H1 (cell line): ENCODE results near the gene STK32C. TPM values are rescaled to one million over a fixed set of nuclear protein-coding genes. Genes with fewer than 3 reads are reported as not detected.

Experiments used
- CTCF ChIA-PET: fragments of 300-600 bp; sonication (Branson Sonifier 250); formaldehyde crosslinking; loops from one replicate; lab custom pipeline; 2021; ENCODE audit not compliant: partially characterized antibody; lab: Charles Lee
- POLR2A ChIA-PET: fragments of 300-600 bp; sonication (Branson Sonifier 250); formaldehyde crosslinking; loops from one replicate; lab custom pipeline; 2021; ENCODE audit warnings: inconsistent platforms; ENCODE audit not compliant: partially characterized antibody; lab: Charles Lee
- DNase-seq, 2 experiments: peaks; one replicate each; pipeline versions ENCODE4 v3.0.0 to v3.0.0-alpha.2; 2010 to 2022; ENCODE audit warnings: low spot score in 2 of 2, low read depth in 1 of 2, mixed read lengths in 1 of 2
- FAIRE-seq: peaks from 2 replicates; lab custom pipeline; 2011; peaks lifted over from hg19 to GRCh38; lab: Jason Lieb, UNC
- H2AFZ ChIP-seq: 2 replicates; pipeline ENCODE4 v1.8.1; 2012; ENCODE audit warnings: low read length, inconsistent platforms
- H2AK5ac ChIP-seq: 2 replicates; pipeline ENCODE4 v1.6.1; 2013; ENCODE audit warnings: low read depth, low read length
- H2BK120ac ChIP-seq: replicated peaks from 2 replicates; pipeline ENCODE3; 2013; ENCODE audit warnings: low read depth, low read length, inconsistent platforms
- H2BK12ac ChIP-seq: 2 replicates; pipeline ENCODE4 v1.6.1; 2013; ENCODE audit warnings: low read depth, low read length
- H2BK15ac ChIP-seq: 2 replicates; pipeline ENCODE4 v1.6.1; 2013; ENCODE audit warnings: low read length
- H2BK20ac ChIP-seq: 2 replicates; pipeline ENCODE4 v1.6.1; 2013; ENCODE audit warnings: low read length
- H2BK5ac ChIP-seq: 2 replicates; pipeline ENCODE4 v1.6.1; 2013; ENCODE audit warnings: low read depth, low read length
- H3K14ac ChIP-seq: 2 replicates; pipeline ENCODE4 v1.6.1; 2013; ENCODE audit warnings: inconsistent platforms; ENCODE audit not compliant: insufficient read length
- H3K18ac ChIP-seq: 2 replicates; pipeline ENCODE4 v1.6.1; 2013; ENCODE audit warnings: low read length; ENCODE audit errors: extremely low read depth
- H3K23ac ChIP-seq: 2 replicates; pipeline ENCODE4 v1.6.1; 2013; ENCODE audit warnings: inconsistent platforms; ENCODE audit not compliant: insufficient read length
- H3K23me2 ChIP-seq: 2 replicates; pipeline ENCODE4 v1.6.1; 2013; ENCODE audit warnings: low read depth, low read length
- H3K27ac ChIP-seq: 2 replicates; pipeline ENCODE4 v1.6.1; 2011; ENCODE audit warnings: low read depth, low read length, inconsistent platforms
- H3K27me3 ChIP-seq, 4 experiments: replicated peaks in 1 of 4; 1 replicate in 1 of 4; 2 replicates in 3 of 4; pipeline versions ENCODE4 v1.6.1 to v1.8.1; 2011 to 2013; ENCODE audit warnings: low read length in 3 of 4, mild to moderate bottlenecking in 3 of 4, inconsistent platforms in 2 of 4, mixed read lengths in 2 of 4, moderate library complexity in 1 of 4; ENCODE audit not compliant: control insufficient read depth in 3 of 4, insufficient read depth in 3 of 4; ENCODE audit errors: extremely low read depth in 1 of 4
- H3K36me3 ChIP-seq, 4 experiments: 2 replicates each; pipeline versions ENCODE4 v1.6.1 to v1.8.1; 2011 to 2013; ENCODE audit warnings: mild to moderate bottlenecking in 4 of 4, low read length in 3 of 4, moderate library complexity in 2 of 4, control low read depth in 1 of 4, inconsistent platforms in 1 of 4; ENCODE audit not compliant: insufficient read depth in 4 of 4, control insufficient read depth in 2 of 4
- H3K4ac ChIP-seq: replicated peaks from 2 replicates; pipeline ENCODE3; 2013; ENCODE audit warnings: low read length, low read depth, mixed read lengths, inconsistent platforms; ENCODE audit not compliant: insufficient read length
- H3K4me1 ChIP-seq, 4 experiments: replicated peaks in 1 of 4; 1 replicate in 1 of 4; 2 replicates in 3 of 4; pipeline versions ENCODE4 v1.6.1 to v1.8.1; 2011 to 2013; ENCODE audit warnings: low read length in 3 of 4, inconsistent platforms in 2 of 4, mixed read lengths in 1 of 4; ENCODE audit not compliant: insufficient read depth in 4 of 4, control insufficient read depth in 3 of 4
- H3K4me2 ChIP-seq, 2 experiments: 2 replicates each; pipeline versions ENCODE4 v1.6.1 to v1.8.1; 2011 to 2013; ENCODE audit warnings: low read depth in 2 of 2, low read length in 2 of 2, control low read depth in 1 of 2, inconsistent platforms in 1 of 2, mild to moderate bottlenecking in 1 of 2; ENCODE audit not compliant: insufficient read depth in 1 of 2
- H3K4me3 ChIP-seq, 4 experiments: fragments of 200-600, 300-600 bp in 1 of 4; sonication (generic), shearing (Covaris generic), sonication (Bioruptor Twin) in 1 of 4; 2 replicates each; pipeline versions ENCODE4 v1.5.1 to v1.8.1; 2011 to 2016; ENCODE audit warnings: low read length in 4 of 4, low read depth in 3 of 4, control low read depth in 2 of 4, inconsistent platforms in 2 of 4, mild to moderate bottlenecking in 2 of 4, mixed read lengths in 1 of 4, moderate library complexity in 1 of 4; ENCODE audit not compliant: insufficient read depth in 2 of 4; ENCODE audit errors: extremely low read depth in 1 of 4
- H3K56ac ChIP-seq: replicated peaks from 2 replicates; pipeline ENCODE3; 2013; ENCODE audit warnings: low read depth, mild to moderate bottlenecking, mixed read lengths, low read length, inconsistent platforms; ENCODE audit not compliant: insufficient read length
- H3K79me1 ChIP-seq: 2 replicates; pipeline ENCODE4 v1.6.1; 2013; ENCODE audit warnings: low read depth, low read length, control low read depth
- H3K79me2 ChIP-seq, 2 experiments: 2 replicates each; pipeline versions ENCODE4 v1.6.1 to v1.8.1; 2012 to 2013; ENCODE audit warnings: low read length in 2 of 2, mild to moderate bottlenecking in 2 of 2, inconsistent platforms in 1 of 2; ENCODE audit not compliant: insufficient read depth in 2 of 2, control insufficient read depth in 1 of 2
- H3K9ac ChIP-seq, 4 experiments: replicated peaks in 1 of 4; 1 replicate in 1 of 4; 2 replicates in 3 of 4; pipeline versions ENCODE4 v1.6.1 to v1.8.1; 2011 to 2013; ENCODE audit warnings: low read depth in 3 of 4, low read length in 3 of 4, control low read depth in 2 of 4, mild to moderate bottlenecking in 2 of 4, moderate library complexity in 2 of 4, inconsistent platforms in 1 of 4; ENCODE audit errors: extremely low read depth in 1 of 4
- H3K9me3 ChIP-seq, 2 experiments: 2 replicates each; pipeline versions ENCODE4 v1.6.1 to v1.8.1; 2012 to 2013; ENCODE audit warnings: mild to moderate bottlenecking in 2 of 2, moderate library complexity in 2 of 2, control low read depth in 1 of 2, inconsistent platforms in 1 of 2, low read depth in 1 of 2, low read length in 1 of 2, mixed read lengths in 1 of 2; ENCODE audit not compliant: insufficient read depth in 2 of 2
- H4K20me1 ChIP-seq, 2 experiments: replicated peaks in 1 of 2; 2 replicates each; pipeline versions ENCODE3 to v1.8.1; 2011 to 2013; ENCODE audit warnings: inconsistent platforms in 2 of 2, low read length in 2 of 2, mild to moderate bottlenecking in 1 of 2; ENCODE audit not compliant: insufficient read depth in 2 of 2, control insufficient read depth in 1 of 2
- H4K5ac ChIP-seq: 2 replicates; pipeline ENCODE4 v1.6.1; 2013; ENCODE audit warnings: low read length, low read depth, mixed read lengths, inconsistent platforms; ENCODE audit not compliant: insufficient read length
- H4K8ac ChIP-seq: 2 replicates; pipeline ENCODE4 v1.8.0; 2013; ENCODE audit warnings: mild to moderate bottlenecking, moderate library complexity, low read length, inconsistent platforms; ENCODE audit not compliant: insufficient read depth; ENCODE audit errors: extremely low read depth
- H4K91ac ChIP-seq: replicated peaks from 2 replicates; pipeline ENCODE3; 2013; ENCODE audit warnings: low read length, mixed read lengths, inconsistent platforms; ENCODE audit not compliant: insufficient read length
- ASH2L ChIP-seq: fragments of 200-600, 300-600 bp; sonication (generic); IDR thresholded peaks from one replicate; pipeline ENCODE4 v1.7.1; 2017; ENCODE audit warnings: low read length
- CTBP2 ChIP-seq: IDR thresholded peaks from 2 replicates; pipeline ENCODE4 v1.7.0; 2011; ENCODE audit warnings: borderline replicate concordance, mild to moderate bottlenecking, moderate library complexity, mixed read lengths, low read length; ENCODE audit not compliant: insufficient read depth, insufficient read length
- KDM1A ChIP-seq: fragments of 200-600, 300-600 bp; sonication (generic); IDR thresholded peaks from 2 replicates; pipeline ENCODE4 v1.7.1; 2016; ENCODE audit warnings: mild to moderate bottlenecking, low read length, borderline replicate concordance
- KDM4A ChIP-seq: IDR thresholded peaks from one replicate; pipeline ENCODE4 v1.7.1; 2012; ENCODE audit warnings: low read depth, mild to moderate bottlenecking, moderate library complexity, low read length, inconsistent platforms; ENCODE audit not compliant: severe bottlenecking
- KDM5A ChIP-seq: fragments of 200-600 bp; IDR thresholded peaks from 2 replicates; pipeline ENCODE4 v1.7.1; 2012; ENCODE audit warnings: mild to moderate bottlenecking, low read length, inconsistent platforms, mixed read lengths
- MAFK ChIP-seq: IDR thresholded peaks from 2 replicates; pipeline ENCODE4 v1.6.1; 2012; ENCODE audit warnings: low read depth, mild to moderate bottlenecking, improper control_type of control experiment, low read length
- NANOG ChIP-seq: IDR thresholded peaks from 2 replicates; pipeline ENCODE4 v1.6.1; 2011; ENCODE audit warnings: low read length, low read depth, mild to moderate bottlenecking, inconsistent platforms; ENCODE audit not compliant: insufficient read depth, poor library complexity, severe bottlenecking
- POLR2A ChIP-seq, 2 experiments: IDR thresholded peaks; 1 replicate in 1 of 2; 2 replicates in 1 of 2; pipeline ENCODE4 v1.6.1; 2011; ENCODE audit warnings: low read depth in 2 of 2, low read length in 2 of 2, mild to moderate bottlenecking in 2 of 2; ENCODE audit errors: control extremely low read depth in 1 of 2
- TBP ChIP-seq: IDR thresholded peaks from 2 replicates; pipeline ENCODE4 v1.6.1; 2011; ENCODE audit warnings: low read depth, low read length, improper control_type of control experiment
- ZNF274 ChIP-seq: IDR thresholded peaks from 2 replicates; pipeline ENCODE4 v1.7.0; 2012; ENCODE audit warnings: low read length, borderline replicate concordance; ENCODE audit errors: extremely low read depth
- WGBS, 2 experiments: shearing (Covaris generic) in 1 of 2; methylation state at CpG; one replicate each; pipeline versions ENCODE4 v1.1.6 to v1.1.7; 2013 to 2015; ENCODE audit warnings: low lambda C conversion rate in 2 of 2, mixed read lengths in 2 of 2, inconsistent platforms in 1 of 2, low coverage in 1 of 2, missing lambda C conversion rate in 1 of 2; ENCODE audit not compliant: insufficient replicate concordance in 2 of 2, insufficient coverage in 1 of 2, insufficient read length in 1 of 2; ENCODE audit errors: extremely low coverage in 1 of 2, missing lambda C conversion rate in 1 of 2; 5-methylcytosine and 5-hydroxymethylcytosine counted together
- polyA plus RNA-seq, 7 experiments: library from polyadenylated mRNA; depleted of rRNA in 3 of 7; stranded (reverse) in 5 of 7; unstranded in 2 of 7; fragments of >200 nt in 5 of 7; fragments of 200-250 nt in 2 of 7; gene quantifications; 1 replicate in 5 of 7; 2 replicates in 1 of 7; 4 replicates in 1 of 7; pipeline versions ENCODE4 v1.2.1 to v1.2.3, GENCODE V29; 2011 to 2013; ENCODE audit warnings: missing spikeins in 2 of 7, mixed read lengths in 2 of 7
- total RNA-seq: library from RNA; stranded (reverse); fragmentation: NEBNext Ultra II Directional; extraction: Animal tissue kit (Norgen Biotek cat#: 25700); gene quantifications from 2 replicates; pipeline ENCODE4 v1.2.1, GENCODE V29; 2021
- TF ChIP-seq, protein P1 (sequence below), 3 experiments: IDR thresholded peaks; 1 replicate in 2 of 3; 2 replicates in 1 of 3; pipeline versions ENCODE4 v1.5.1 to v1.6.1; 2011; ENCODE audit warnings: low read length in 3 of 3, mild to moderate bottlenecking in 3 of 3, inconsistent platforms in 2 of 3, low read depth in 1 of 3, moderate library complexity in 1 of 3; ENCODE audit not compliant: insufficient read depth in 1 of 3; ENCODE audit errors: control extremely low read depth in 1 of 3

STK32C gene
- total and polyA plus RNA-seq, 2 of the 8 experiments (the other 6 are each of a cell fraction or from before 2014, with no cell fraction given), result 10.6 to 15.6 TPM

DNA sequence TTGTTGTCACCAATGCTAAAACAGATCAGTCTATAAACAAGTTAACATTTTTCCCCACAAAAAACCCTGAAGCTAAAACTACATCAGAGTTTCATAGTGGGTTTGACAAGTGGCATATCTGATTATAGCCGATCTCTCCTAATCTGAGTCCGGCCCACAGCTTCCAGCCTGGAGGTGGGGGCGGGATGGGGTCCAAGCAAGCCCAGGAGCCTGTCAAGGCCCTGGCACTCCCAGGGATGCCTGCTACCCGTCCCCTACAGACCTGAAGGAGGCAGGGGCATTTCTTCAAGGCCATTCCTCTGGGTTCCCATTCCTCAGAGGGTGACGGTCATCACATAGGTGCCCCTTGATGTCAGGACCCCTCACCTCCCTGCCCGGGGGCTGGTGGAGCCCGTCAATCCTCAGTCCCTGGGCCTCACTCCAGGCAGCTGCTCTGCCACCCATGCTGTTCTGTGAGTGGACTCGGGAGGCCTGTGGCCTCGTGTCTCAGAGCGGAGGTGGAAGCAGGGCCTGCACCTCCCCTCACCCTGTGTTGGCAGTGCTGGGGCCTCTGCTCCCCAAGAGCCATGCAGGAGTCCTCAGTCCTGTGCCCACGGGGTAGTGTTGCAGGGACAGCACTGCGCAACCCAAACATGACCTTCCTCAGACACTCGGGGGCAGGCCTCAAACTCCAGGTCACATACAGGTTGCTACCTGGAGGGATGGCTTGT lies 112.2 kb downstream of the STK32C start:
- Histone ChIP-seq H3K79me1 (no peaks in the 10 kb centered on the region), H3K14ac (no peak overlapping the region), H2BK12ac (no peak overlapping the region), H2BK15ac (no peak overlapping the region), H2AFZ (no peak overlapping the region), H3K36me3 (no peaks in the 10 kb centered on the region; a peak in 2 of 8 replicates), H4K5ac (no peak overlapping the region), H3K27ac (no peak overlapping the region), H2BK120ac (no peak overlapping the region), H3K23ac (no peak overlapping the region), H3K4me2 (no peak overlapping the region), H4K91ac (no peak overlapping the region), H2BK20ac (no peak overlapping the region), H3K9ac (no peak overlapping the region), H3K4me3 (no peak overlapping the region), H3K79me2 (no peaks in the 10 kb centered on the region), H3K27me3 (no peaks in the 10 kb centered on the region), H3K9me3 (no peaks in the 10 kb centered on the region), H4K20me1 (peaks cover 0 to 11% of the 10 kb centered on the region in 2 experiments), H3K4me1 (no peaks in the 10 kb centered on the region), H2AK5ac (no peak overlapping the region), H3K56ac (no peak overlapping the region), H2BK5ac (no peak overlapping the region), H3K18ac (no peak overlapping the region), H4K8ac (no peak overlapping the region), H3K4ac (no peak overlapping the region), H3K23me2 (no peaks in the 10 kb centered on the region)
- no peak for FAIRE-seq
- POLR2A ChIA-PET, result no interaction called here
- CTCF ChIA-PET, result interaction anchor here (1.2 kb wide), 1 partner anchor 173 kb away, joined by 3 read pairs; no protein-coding TSS in a partner anchor
- WGBS, 2 experiments, result 92% methylated on average over 13 of the region's 13 CpGs; no CpG with 5 or more reads in 1 of the 2 experiments
- DNase-seq, result no peak
- TF ChIP-seq KDM1A, result no peak
- no peak for TF ChIP-seq NANOG
- TF ChIP-seq, protein P1, sequence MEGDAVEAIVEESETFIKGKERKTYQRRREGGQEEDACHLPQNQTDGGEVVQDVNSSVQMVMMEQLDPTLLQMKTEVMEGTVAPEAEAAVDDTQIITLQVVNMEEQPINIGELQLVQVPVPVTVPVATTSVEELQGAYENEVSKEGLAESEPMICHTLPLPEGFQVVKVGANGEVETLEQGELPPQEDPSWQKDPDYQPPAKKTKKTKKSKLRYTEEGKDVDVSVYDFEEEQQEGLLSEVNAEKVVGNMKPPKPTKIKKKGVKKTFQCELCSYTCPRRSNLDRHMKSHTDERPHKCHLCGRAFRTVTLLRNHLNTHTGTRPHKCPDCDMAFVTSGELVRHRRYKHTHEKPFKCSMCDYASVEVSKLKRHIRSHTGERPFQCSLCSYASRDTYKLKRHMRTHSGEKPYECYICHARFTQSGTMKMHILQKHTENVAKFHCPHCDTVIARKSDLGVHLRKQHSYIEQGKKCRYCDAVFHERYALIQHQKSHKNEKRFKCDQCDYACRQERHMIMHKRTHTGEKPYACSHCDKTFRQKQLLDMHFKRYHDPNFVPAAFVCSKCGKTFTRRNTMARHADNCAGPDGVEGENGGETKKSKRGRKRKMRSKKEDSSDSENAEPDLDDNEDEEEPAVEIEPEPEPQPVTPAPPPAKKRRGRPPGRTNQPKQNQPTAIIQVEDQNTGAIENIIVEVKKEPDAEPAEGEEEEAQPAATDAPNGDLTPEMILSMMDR (IDR thresholded peaks at IDR 0.05; ENCODE audit: control extremely low read depth in 1 of 3, insufficient read depth in 1 of 3, low read depth in 1 of 3, low read length in 3 of 3), result no peak
- no peak for TF ChIP-seq TBP
- no peak for TF ChIP-seq ASH2L
- no peak for TF ChIP-seq CTBP2
- TF ChIP-seq KDM5A, result no peak
- no peak for TF ChIP-seq KDM4A
- no peak for TF ChIP-seq POLR2A (IDR thresholded peaks at IDR 0.05; ENCODE audit: control extremely low read depth in 1 of 2, low read depth in 2 of 2, low read length in 2 of 2)
- TF ChIP-seq ZNF274, result no peak
- no peak for TF ChIP-seq MAFK
